Measurements from ENCODE around the gene MCL1.

GRCh38 chr1:150603711-150604110 is 24.3 kb upstream of the MCL1 start:
- TF ChIP-seq RCOR1 (IDR thresholded peaks at IDR 0.05; ENCODE audit: low read length) (no peak), MXI1 (IDR thresholded peaks at IDR 0.05; ENCODE audit: low read depth, low read length) (no peak), CTCF (IDR thresholded peaks at IDR 0.05) (no peak), POLR2AphosphoS5 (IDR thresholded peaks at IDR 0.05; ENCODE audit: low read depth, low read length) (no peak), NRF1 (IDR thresholded peaks at IDR 0.05; ENCODE audit: low read depth, low read length) (no peak), TEAD4 (IDR thresholded peaks at IDR 0.05; ENCODE audit: borderline replicate concordance, insufficient read depth) (no peak), EP300 (IDR thresholded peaks at IDR 0.05; ENCODE audit: borderline replicate concordance in 1 of 2, low read depth in 1 of 2, low read length in 1 of 2) (no peak), MAX (IDR thresholded peaks at IDR 0.05; ENCODE audit: low read depth) (no peak), USF2 (IDR thresholded peaks at IDR 0.05; ENCODE audit: borderline replicate concordance, low read depth, low read length) (no peak)
